GM23248 (cell line): ENCODE data around the gene SUGCT.

Experiments
- EZH2 ChIP-seq: fragments of 200-600 bp; sonication (generic); IDR thresholded peaks from 2 replicates; pipeline ENCODE4 v1.6.1; 2018; ENCODE audit warnings: antibody characterized with exemption, mild to moderate bottlenecking; ENCODE audit not compliant: insufficient read depth, poor library complexity, severe bottlenecking
- EZH2phosphoT487 ChIP-seq: fragments of 200-600 bp; sonication (generic); IDR thresholded peaks from 2 replicates; pipeline ENCODE4 v1.6.1; 2018; ENCODE audit warnings: antibody characterized with exemption, moderate library complexity, mild to moderate bottlenecking, low read depth; ENCODE audit not compliant: insufficient read depth

DNA sequence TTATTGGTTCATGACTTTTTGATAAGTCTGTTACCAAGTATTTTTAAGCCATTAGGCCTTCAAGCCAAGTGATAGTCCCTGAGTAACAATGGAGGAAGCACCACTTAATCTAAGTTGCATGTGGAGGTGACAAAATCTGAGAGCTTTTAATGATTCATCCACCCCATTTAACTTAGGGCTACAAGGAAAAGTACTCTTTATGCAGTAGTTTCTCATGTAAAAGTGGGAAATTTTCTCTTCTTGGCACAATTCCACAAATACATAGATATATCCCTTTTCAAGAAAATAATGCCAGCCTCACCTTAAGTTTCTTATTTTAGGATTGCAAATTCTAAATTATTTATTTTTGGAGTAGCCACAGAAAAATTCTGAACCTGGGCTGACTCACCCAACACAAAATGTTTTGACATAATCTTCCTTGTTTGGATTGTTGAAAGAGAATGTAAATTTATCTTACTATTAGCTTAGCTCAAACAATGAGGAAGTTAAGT is 85.7 kb downstream of the SUGCT start:
- TF ChIP-seq EZH2 (no peak), EZH2phosphoT487 (no peak)
